AG04450 (cell line): ENCODE data around the gene NRTN. TPM values are rescaled to one million over a fixed set of nuclear protein-coding genes. Genes with fewer than 3 reads are reported as not detected.

Experiments used
- CTCF ChIA-PET: fragments of 300-600, 350-600 bp; formaldehyde crosslinking; extraction: SDS; loops from one replicate; lab custom pipeline; 2022; ENCODE audit warnings: antibody characterized with exemption, inconsistent platforms; lab: Charles Lee
- POLR2A ChIA-PET: fragments of 350-600 bp; formaldehyde crosslinking; extraction: SDS; loops from one replicate; lab custom pipeline; 2021; ENCODE audit warnings: antibody characterized with exemption, inconsistent platforms; lab: Yijun Ruan, JAX
- DNase-seq: peaks from one replicate; pipeline ENCODE4 v3.0.0-alpha.2; 2011; ENCODE audit warnings: low read depth, low spot score
- H3K27ac ChIP-seq: one replicate; pipeline ENCODE4 v1.5.1; 2012; ENCODE audit warnings: low read depth, low read length, control low read depth
- H3K27me3 ChIP-seq: one replicate; pipeline ENCODE4 v1.6.0; 2012; ENCODE audit warnings: low read length; ENCODE audit not compliant: control insufficient read depth, insufficient read depth
- H3K4me3 ChIP-seq: 2 replicates; pipeline ENCODE4 v1.5.1; 2011; ENCODE audit warnings: mild to moderate bottlenecking, low read depth, low read length, control low read depth
- H3K9me3 ChIP-seq: 2 replicates; pipeline ENCODE4 v1.5.1; 2012; ENCODE audit warnings: low read length; ENCODE audit not compliant: control insufficient read depth, insufficient read depth
- CTCF ChIP-seq: IDR thresholded peaks from 2 replicates; pipeline ENCODE4 v1.5.1; 2011; ENCODE audit warnings: low read depth, low read length, control low read depth, inconsistent platforms
- polyA plus RNA-seq: library from polyadenylated mRNA; depleted of rRNA; stranded (reverse); fragments of >200 nt; gene quantifications from 2 replicates; pipeline ENCODE4 v1.2.3, GENCODE V29; 2011

NRTN gene
- polyA plus RNA-seq, 1 experiment: 0.24 TPM

- ChIA-PET CTCF (interaction anchor here (0.9 kb wide), 1 partner anchor 22 kb away, joined by 7 read pairs; the partner anchor contains the start of gene NRTN), POLR2A (no interaction called here)
- no peak for TF ChIP-seq CTCF
- Histone ChIP-seq H3K27me3 (no peaks in the 10 kb centered on the region), H3K4me3 (no peak overlapping the region), H3K9me3 (no peaks in the 10 kb centered on the region; the same call in 1 of the 2 replicates), H3K27ac (no peak overlapping the region)
- no peak for DNase-seq
Measured at GRCh38 chr19:5782322-5782721, 22.5 kb upstream of the NRTN start.

- TF ChIP-seq CTCF: no peak
- ChIA-PET CTCF (interaction anchor here (0.9 to 1.7 kb wide), 3 partner anchors 10 to 21 kb away, joined by 3 to 13 read pairs (median 7); partner anchors contain the start of gene NRTN), POLR2A (interaction anchor here (1.0 kb wide), 1 partner anchor 45 kb away, joined by 3 read pairs; no protein-coding TSS in a partner anchor)
- H3K4me3 ChIP-seq: no peak overlapping the region
- H3K9me3 ChIP-seq: no peaks in the 10 kb centered on the region; the same call in 1 of the 2 replicates
- DNase-seq: no peak
- no peaks in the 10 kb centered on the region for H3K27me3 ChIP-seq
- H3K27ac ChIP-seq: no peak overlapping the region
Measured at GRCh38 chr19:5782945-5783919, 21.6 kb upstream of the NRTN start.

GRCh38 chr19:5784581-5785147, 20.2 kb upstream of the NRTN start, which contains the start of gene PRR22:
TSS of gene PRR22 (minus strand) at chr19:5784746. CDS start at chr19:5784660, 86 bp downstream.
- no peaks in the 10 kb centered on the region for H3K9me3 ChIP-seq
- TF ChIP-seq CTCF: no peak
- POLR2A ChIA-PET: interaction anchor here (0.6 to 0.7 kb wide), 2 partner anchors 41 to 57 kb away, joined by 3 to 10 read pairs; no protein-coding TSS in a partner anchor
- H3K4me3 ChIP-seq: no peak within 1 kb of the TSS
- H3K27me3 ChIP-seq: no peaks in the 10 kb centered on the region
- no peak for DNase-seq
- CTCF ChIA-PET: interaction anchor here (0.7 to 1.1 kb wide), 2 partner anchors 11 to 19 kb away, joined by 3 to 4 read pairs; no protein-coding TSS in a partner anchor
- no peak within 1 kb of the TSS for H3K27ac ChIP-seq

GRCh38 chr19:5785423-5785822, 19.4 kb upstream of the NRTN start:
- H3K27ac ChIP-seq: no peak overlapping the region
- no peaks in the 10 kb centered on the region for H3K9me3 ChIP-seq
- no peaks in the 10 kb centered on the region for H3K27me3 ChIP-seq
- CTCF ChIA-PET: no interaction called here
- POLR2A ChIA-PET: interaction anchor here (0.6 to 0.7 kb wide), 2 partner anchors 42 to 58 kb away, joined by 3 to 10 read pairs; no protein-coding TSS in a partner anchor
- TF ChIP-seq CTCF: no peak
- H3K4me3 ChIP-seq: no peak overlapping the region
- DNase-seq: no peak
